H1 (cell line): Measurements from ENCODE around the gene GEMIN7. TPM values are rescaled to one million over a fixed set of nuclear protein-coding genes. Genes with fewer than 3 reads are reported as not detected.

ENCODE experiments used
- BCL11A ChIP-seq, 2 experiments: IDR thresholded peaks; one replicate each; pipeline ENCODE4 v1.6.1; 2011; ENCODE audit warnings: low read depth in 2 of 2, low read length in 2 of 2, mild to moderate bottlenecking in 2 of 2
- BRCA1 ChIP-seq: IDR thresholded peaks from 2 replicates; pipeline ENCODE4 v1.6.1; 2012; ENCODE audit warnings: low read depth, low read length, improper control_type of control experiment
- CHD7 ChIP-seq: fragments of 300-600 bp; sonication (generic); IDR thresholded peaks from 2 replicates; pipeline ENCODE4 v1.7.1; 2012; ENCODE audit warnings: low read length, moderate library complexity, mild to moderate bottlenecking, inconsistent platforms; ENCODE audit not compliant: insufficient replicate concordance
- EP300 ChIP-seq, 2 experiments: IDR thresholded peaks; 1 replicate in 1 of 2; 2 replicates in 1 of 2; pipeline ENCODE4 v1.6.1; 2011 to 2012; ENCODE audit warnings: low read depth in 2 of 2, low read length in 2 of 2, mild to moderate bottlenecking in 2 of 2, borderline replicate concordance in 1 of 2, inconsistent platforms in 1 of 2, moderate library complexity in 1 of 2
- GABPA ChIP-seq: IDR thresholded peaks from 2 replicates; pipeline ENCODE4 v1.6.1; 2011; ENCODE audit warnings: mild to moderate bottlenecking, low read length, moderate library complexity, borderline replicate concordance; ENCODE audit not compliant: insufficient read depth
- JUN ChIP-seq: IDR thresholded peaks from 2 replicates; pipeline ENCODE4 v1.6.1; 2011; ENCODE audit warnings: low read depth, mild to moderate bottlenecking, improper control_type of control experiment, low read length
- RBBP5 ChIP-seq: IDR thresholded peaks from 2 replicates; pipeline ENCODE4 v1.7.1; 2012; ENCODE audit warnings: low read depth, mild to moderate bottlenecking, inconsistent platforms, low read length, moderate library complexity, borderline replicate concordance
- RXRA ChIP-seq: IDR thresholded peaks from 2 replicates; pipeline ENCODE4 v1.6.1; 2011; ENCODE audit warnings: low read depth, mild to moderate bottlenecking, low read length, moderate library complexity; ENCODE audit not compliant: insufficient read depth
- SIN3A ChIP-seq, 2 experiments: IDR thresholded peaks in 1 of 2; conservative IDR thresholded peaks in 1 of 2; 2 replicates each; pipeline ENCODE4 v1.6.1; 2011 to 2012; ENCODE audit warnings: low read length in 2 of 2, improper control_type of control experiment in 1 of 2, low read depth in 1 of 2, mild to moderate bottlenecking in 1 of 2
- SP1 ChIP-seq: IDR thresholded peaks from 2 replicates; pipeline ENCODE4 v1.6.1; 2011; ENCODE audit warnings: low read depth, low read length
- polyA plus RNA-seq, 7 experiments: library from polyadenylated mRNA; depleted of rRNA in 3 of 7; stranded (reverse) in 5 of 7; unstranded in 2 of 7; fragments of >200 nt in 5 of 7; fragments of 200-250 nt in 2 of 7; gene quantifications; 1 replicate in 5 of 7; 2 replicates in 1 of 7; 4 replicates in 1 of 7; pipeline versions ENCODE4 v1.2.1 to v1.2.3, GENCODE V29; 2011 to 2013; ENCODE audit warnings: missing spikeins in 2 of 7, mixed read lengths in 2 of 7
- total RNA-seq: library from RNA; stranded (reverse); fragmentation: NEBNext Ultra II Directional; extraction: Animal tissue kit (Norgen Biotek cat#: 25700); gene quantifications from 2 replicates; pipeline ENCODE4 v1.2.1, GENCODE V29; 2021

GEMIN7 gene
- total and polyA plus RNA-seq, 2 of the 8 experiments (the other 6 are each of a cell fraction or from before 2014, with no cell fraction given), result 48.0 to 91.6 TPM

GRCh38 chr19:45118106-45118505 lies 39.0 kb downstream of the GEMIN7 start (continued):
- TF ChIP-seq CHD7 (no peak), GABPA (no peak), RBBP5 (no peak), SP1 (no peak), JUN (no peak), SIN3A (conservative IDR thresholded peaks at IDR 0.05 in 1 of 2, IDR thresholded peaks at IDR 0.05 in 1 of 2; ENCODE audit: low read depth in 1 of 2, low read length in 2 of 2) (no peak), RXRA (no peak), EP300 (IDR thresholded peaks at IDR 0.05; ENCODE audit: borderline replicate concordance in 1 of 2, low read depth in 2 of 2, low read length in 2 of 2) (no peak), BRCA1 (no peak), BCL11A (IDR thresholded peaks at IDR 0.05; ENCODE audit: low read depth in 2 of 2, low read length in 2 of 2) (no peak)
